Esophagus squamous epithelium (tissue), 4 donors: Measurements from ENCODE around the gene TTC23L.

Experiments
- CTCF ChIP-seq, 6 experiments: fragments of 450-650 bp in 4 of 6; fragments of 200-600 bp in 2 of 6; sonication (generic) in 2 of 6; IDR thresholded peaks; one replicate each; pipeline ENCODE4 v1.5.1; 2016 to 2019; ENCODE audit warnings: antibody characterized with exemption in 6 of 6, mild to moderate bottlenecking in 4 of 6, moderate library complexity in 4 of 6
- POLR2A ChIP-seq, 4 donors: fragments of 450-650 bp; IDR thresholded peaks; one replicate each; pipeline ENCODE4 v1.6.1; 2017; ENCODE audit warnings: antibody characterized with exemption in 4 of 4, mild to moderate bottlenecking in 4 of 4, moderate library complexity in 3 of 4

- TF ChIP-seq CTCF (IDR thresholded peaks at IDR 0.05) = no peak
- no peak for TF ChIP-seq POLR2A (IDR thresholded peaks at IDR 0.05)
Observed at GRCh38 chr5:34859253-34859652, 20.3 kb downstream of the TTC23L start.
